HEK293T (cell line): ENCODE measurements around the gene KIR2DL1.

Experiments used
- ARNT ChIP-seq: fragments of 450-650 bp; IDR thresholded peaks from 2 replicates; pipeline ENCODE4 v1.6.1; 2017; ENCODE audit warnings: mild to moderate bottlenecking
- ELF4 ChIP-seq: fragments of 450-650 bp; IDR thresholded peaks from 2 replicates; pipeline ENCODE4 v1.6.1; 2017; ENCODE audit warnings: antibody characterized with exemption
- FOXK2 ChIP-seq: fragments of 450-650 bp; IDR thresholded peaks from 2 replicates; pipeline ENCODE4 v1.6.1; 2016; ENCODE audit warnings: mild to moderate bottlenecking
- FOXM1 ChIP-seq: fragments of 450-650 bp; IDR thresholded peaks from 2 replicates; pipeline ENCODE4 v1.6.1; 2017; ENCODE audit warnings: mild to moderate bottlenecking, borderline replicate concordance
- LEF1 ChIP-seq: fragments of 450-650 bp; IDR thresholded peaks from 2 replicates; pipeline ENCODE4 v1.6.1; 2017; ENCODE audit warnings: mild to moderate bottlenecking, borderline replicate concordance
- PKNOX1 ChIP-seq: fragments of 450-650 bp; IDR thresholded peaks from 2 replicates; pipeline ENCODE4 v1.6.1; 2016
- SP1 ChIP-seq: fragments of 450-650 bp; IDR thresholded peaks from 2 replicates; pipeline ENCODE4 v1.6.1; 2017
- SUZ12 ChIP-seq: fragments of 450-650 bp; IDR thresholded peaks from 2 replicates; pipeline ENCODE4 v1.6.1; 2016; ENCODE audit warnings: mild to moderate bottlenecking
- TARDBP ChIP-seq: fragments of 450-650 bp; IDR thresholded peaks from 2 replicates; pipeline ENCODE4 v1.6.1; 2016

GRCh38 chr19:54792814-54793213 is 23.2 kb downstream of the KIR2DL1 start:
- TF ChIP-seq SUZ12 (no peak), SP1 (no peak), FOXM1 (no peak), LEF1 (no peak), TARDBP (no peak), PKNOX1 (no peak), ARNT (no peak), ELF4 (no peak), FOXK2 (no peak)
